GM12878 (cell line): ENCODE measurements around the gene ACHE. TPM values are rescaled to one million over a fixed set of nuclear protein-coding genes. Genes with fewer than 3 reads are reported as not detected.
A peak's percentile ranks its signal among the peaks of the same experiment; 100 is the strongest.

Source experiments
- ATAC-seq: fragments of 200-7000 bp; cut with Tn5 transposase; 3 replicates; pipeline ENCODE4 v1.9.1; 2020; ENCODE audit warnings: mild to moderate bottlenecking, moderate library complexity
- BruUV-seq: library from RNA; stranded (reverse); fragments of 400-500 nt; replicated peaks from 2 replicates; lab custom pipeline; 2021; lab: Mats Ljungman, UMichigan
- CTCF ChIA-PET: fragments of 300-600 bp; sonication (Branson Sonifier 250); formaldehyde crosslinking; extraction: SDS; loops from one replicate; lab custom pipeline; 2021; ENCODE audit warnings: inconsistent platforms; lab: Yijun Ruan, JAX
- POLR2A ChIA-PET: fragments of 350-600 bp; formaldehyde crosslinking; extraction: SDS; loops from one replicate; lab custom pipeline; 2021; ENCODE audit warnings: inconsistent platforms; lab: Charles Lee
- RAD21 ChIA-PET: fragments of 300-600 bp; sonication (Branson Sonifier 250); formaldehyde crosslinking; loops from one replicate; lab custom pipeline; 2023; ENCODE audit warnings: antibody characterized with exemption; ENCODE audit not compliant: unreplicated experiment; lab: Charles Lee
- SMC1A ChIA-PET: fragments of 300-600 bp; sonication (Branson Sonifier 250); formaldehyde crosslinking; loops from one replicate; lab custom pipeline; 2023; ENCODE audit not compliant: unreplicated experiment, uncharacterized antibody; lab: Charles Lee
- DNase-seq: peaks from one replicate; pipeline ENCODE4 v3.0.0-alpha.2; 2011; ENCODE audit warnings: low read depth, low spot score
- FAIRE-seq: peaks from 3 replicates; lab custom pipeline; 2011; peaks lifted over from hg19 to GRCh38; lab: Jason Lieb, UNC
- H2AFZ ChIP-seq: 2 replicates; pipeline ENCODE4 v1.6.0; 2011; ENCODE audit warnings: low read depth, low read length, control low read depth; ENCODE audit not compliant: control insufficient read depth
- H3K27ac ChIP-seq: 2 replicates; pipeline ENCODE4 v1.5.1; 2011; ENCODE audit warnings: control low read depth; ENCODE audit not compliant: control insufficient read depth, insufficient read depth
- H3K27me3 ChIP-seq, 2 experiments: replicated peaks in 1 of 2; 2 replicates each; pipeline versions ENCODE4 v1.6.0 to v1.6.1; 2011; ENCODE audit warnings: low read length in 1 of 2; ENCODE audit not compliant: control insufficient read depth in 2 of 2, insufficient read depth in 2 of 2
- H3K36me3 ChIP-seq, 2 experiments: 2 replicates each; pipeline ENCODE4 v1.5.1; 2011; ENCODE audit warnings: low read length in 1 of 2; ENCODE audit not compliant: control insufficient read depth in 2 of 2, insufficient read depth in 2 of 2
- H3K4me1 ChIP-seq: 2 replicates; pipeline ENCODE4 v1.6.1; 2011; ENCODE audit warnings: mild to moderate bottlenecking, low read length, moderate library complexity, mixed read lengths; ENCODE audit not compliant: control insufficient read depth, insufficient read depth
- H3K4me2 ChIP-seq: 2 replicates; pipeline ENCODE4 v1.6.0; 2011; ENCODE audit warnings: control low read depth; ENCODE audit not compliant: control insufficient read depth, insufficient read depth
- H3K4me3 ChIP-seq: fragments of 200-600 bp; sonication (generic); 2 replicates; pipeline ENCODE4 v1.5.1; 2016
- H3K79me2 ChIP-seq: 2 replicates; pipeline ENCODE4 v1.6.0; 2011; ENCODE audit warnings: low read length; ENCODE audit not compliant: control insufficient read depth, insufficient read depth
- H3K9ac ChIP-seq: 2 replicates; pipeline ENCODE4 v1.8.0; 2011; ENCODE audit warnings: low read length, control low read depth, mixed read lengths; ENCODE audit not compliant: control insufficient read depth, insufficient read depth
- H3K9me3 ChIP-seq: replicated peaks from 3 replicates; pipeline ENCODE4 v1.5.1; 2011; ENCODE audit warnings: mild to moderate bottlenecking, low read length; ENCODE audit not compliant: control insufficient read depth, insufficient read depth
- H4K20me1 ChIP-seq: 2 replicates; pipeline ENCODE4 v1.6.0; 2011; ENCODE audit not compliant: control insufficient read depth, insufficient read depth
- BHLHE40 ChIP-seq, 2 experiments: fragments of 450-650 bp in 1 of 2; IDR thresholded peaks; 2 replicates each; pipeline ENCODE4 v1.6.1; 2011 to 2017; ENCODE audit warnings: low read depth in 2 of 2, borderline replicate concordance in 1 of 2, improper control_type of control experiment in 1 of 2, low read length in 1 of 2, mild to moderate bottlenecking in 1 of 2
- TCF3 ChIP-seq: IDR thresholded peaks from 2 replicates; pipeline ENCODE4 v1.6.1; 2012; ENCODE audit warnings: low read depth, mild to moderate bottlenecking, low read length, borderline replicate concordance; ENCODE audit not compliant: insufficient read depth
- WGBS: methylation state at CpG from one replicate; pipeline ENCODE4 v1.1.6; 2016; ENCODE audit warnings: low lambda C conversion rate; ENCODE audit not compliant: insufficient replicate concordance, insufficient coverage; ENCODE audit errors: missing lambda C conversion rate; 5-methylcytosine and 5-hydroxymethylcytosine counted together
- in situ Hi-C: fragments of 300-500 bp; cut with MboI; formaldehyde crosslinking; loops from 9 replicates; pipeline ENCODE4 v1.14.3; 2018; ENCODE audit warnings: mixed read lengths
- intact Hi-C: fragments of 100-400 bp; cut with micrococcal nuclease; formaldehyde crosslinking; loops from one replicate; pipeline ENCODE4 v1.14.2; 2022; ENCODE audit not compliant: unreplicated experiment
- polyA plus RNA-seq, 11 experiments: library from polyadenylated mRNA; depleted of rRNA in 4 of 11; unstranded in 6 of 11; stranded (reverse) in 5 of 11; fragments of >200 nt; fragmentation: Nextera tagmentation in 4 of 11; fragmentation: Illumina TruSeq in 1 of 11; extraction: Ambion mirVana in 4 of 11; extraction: Trizol in 1 of 11; gene quantifications; 1 replicate in 1 of 11; 2 replicates in 10 of 11; pipeline versions ENCODE4 v1.2.1 to v1.2.3, GENCODE V29; 2011 to 2016; ENCODE audit warnings: inconsistent platforms in 2 of 11, missing spikeins in 2 of 11, low read depth in 1 of 11
- total RNA-seq, 4 experiments: library from RNA; depleted of rRNA in 3 of 4; stranded (reverse); fragments of >200 nt in 3 of 4; fragmentation: Illumina TruSeq in 1 of 4; extraction: Trizol in 1 of 4; gene quantifications; 2 replicates each; pipeline versions ENCODE4 v1.2.1 to v1.2.3, GENCODE V29; 2013 to 2021

Gene ACHE
- total and polyA plus RNA-seq, 10 of the 15 experiments (the other 5 are each of a cell fraction or from before 2014, with no cell fraction given), result 0.07 to 5.1 (median 2.3) TPM; not detected in 1

DNA sequence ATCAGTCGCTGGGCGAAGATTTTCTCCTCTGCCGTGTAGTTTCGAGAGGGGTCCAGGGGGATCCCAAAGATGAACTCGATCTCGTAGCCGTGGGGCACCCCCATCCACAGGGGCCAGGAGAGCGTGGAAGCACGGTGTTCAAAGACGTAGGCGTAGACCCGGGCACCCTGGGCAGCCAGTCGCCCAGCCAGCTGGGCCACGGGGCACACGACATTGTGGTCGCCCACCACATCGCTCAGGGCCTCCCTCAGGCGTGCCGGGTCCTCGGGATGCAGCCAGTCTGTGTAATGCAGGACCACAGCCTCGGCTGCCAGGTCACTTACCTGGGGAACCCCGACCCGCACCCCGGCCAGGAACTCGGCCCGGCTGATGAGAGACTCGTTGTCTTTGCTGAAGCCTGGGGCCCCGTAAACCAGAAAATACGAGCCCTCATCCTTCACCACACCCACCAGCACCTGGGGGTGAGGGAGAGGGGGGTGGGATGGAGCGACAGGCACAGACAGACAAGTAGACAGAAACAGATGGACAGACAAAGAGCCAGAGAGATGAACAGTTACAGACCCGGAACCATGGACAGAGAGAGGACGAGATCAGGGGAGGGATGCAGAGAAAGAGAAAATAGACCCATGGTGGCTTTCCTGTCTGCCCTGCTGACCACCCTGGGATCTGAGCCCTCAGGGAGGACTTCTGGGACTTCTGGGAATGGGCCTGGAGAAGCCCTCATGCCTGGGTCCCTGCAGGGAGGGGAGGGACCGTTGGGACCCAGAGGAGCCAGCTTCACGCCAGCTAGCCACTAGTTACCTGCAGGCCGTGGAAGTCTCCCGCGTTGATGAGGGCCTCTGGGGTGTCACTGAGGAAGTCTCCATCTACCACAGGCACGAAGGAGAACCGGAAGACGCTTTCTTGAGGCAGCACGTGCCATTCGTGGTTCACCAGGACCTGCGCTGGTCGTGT, 3.0 kb downstream of the ACHE start:
- Histone ChIP-seq H3K36me3 (peaks cover 6 to 9% of the 10 kb centered on the region in 2 experiments; a peak in 3 of 4 replicates), H3K27ac (no peak overlapping the region), H2AFZ (no peak overlapping the region), H3K9me3 (no peaks in the 10 kb centered on the region), H4K20me1 (no peaks in the 10 kb centered on the region), H3K4me1 (peaks cover 29% of the 10 kb centered on the region), H3K4me3 (no peak overlapping the region), H3K9ac (no peak overlapping the region), H3K27me3 (peaks cover 6 to 7% of the 10 kb centered on the region in 2 experiments), H3K4me2 (no peak overlapping the region), H3K79me2 (peaks cover 18% of the 10 kb centered on the region)
- ChIA-PET POLR2A (interaction anchor here (1.0 to 1.1 kb wide), 2 partner anchors 17 to 230 kb away, joined by 3 to 4 read pairs; partner anchors contain the start of gene SRRT), SMC1A (no interaction called here), CTCF (interaction anchor here (1.3 kb wide), 1 partner anchor 245 kb away, joined by 3 read pairs; no protein-coding TSS in a partner anchor), RAD21 (no interaction called here)
- intact Hi-C loops, result loop anchor here (5.0 kb wide), 1 partner anchor 75 kb away; the partner anchor contains the start of gene MUC12
- FAIRE-seq, result no peak
- in situ Hi-C loops, result loop anchor here (5.0 kb wide), 1 partner anchor 165 kb away; no protein-coding TSS in a partner anchor
- DNase-seq, result no peak
- no TSS peak for BruUV-seq
- no peak for ATAC-seq
- WGBS, result 53% methylated on average over 42 of the region's 44 CpGs
- TF ChIP-seq BHLHE40 (IDR thresholded peaks at IDR 0.05; ENCODE audit: borderline replicate concordance in 1 of 2, low read depth in 2 of 2, low read length in 1 of 2), result peak in 1 of 2 experiments; percentile 17; a peak in 1 of 4 replicates
- no peak for TF ChIP-seq TCF3
